Fibroblast of peridontal ligament (primary cell): Measurements from ENCODE around the gene TAOK2.
"Not testable (repeated sequence)": the region's sequence is repeated elsewhere in the genome, so short reads cannot be mapped to it uniquely, and the experiment has no call there.

Experiments used
- DNase-seq: peaks from one replicate; pipeline ENCODE4 v3.0.0-alpha.2; 2010; ENCODE audit errors: extremely low read depth

TAOK2 gene

GRCh38 chr16:30003670-30004423, 30.2 kb downstream of the TAOK2 start:
- DNase-seq, result no peak

- no peak for DNase-seq
These were observed 30.7 kb downstream of the TAOK2 start for GRCh38 chr16:30004424-30004776.

- DNase-seq, result no peak
These were observed 31.2 kb downstream of the TAOK2 start for GRCh38 chr16:30004811-30005242.

GRCh38 chr16:30005341-30006094, 31.9 kb downstream of the TAOK2 start:
- DNase-seq, result peak; percentile 48

- no peak for DNase-seq
These were observed 32.4 kb downstream of the TAOK2 start for GRCh38 chr16:30006095-30006473.

GRCh38 chr16:30006659-30007377, 33.1 kb downstream of the TAOK2 start:
- DNase-seq, result no peak

- no peak for DNase-seq
These were observed 33.8 kb downstream of the TAOK2 start for GRCh38 chr16:30007378-30007895.

- no peak for DNase-seq
These were observed 35.6 kb downstream of the TAOK2 start for GRCh38 chr16:30009085-30009862.

- DNase-seq, result no peak
These were observed 36.5 kb downstream of the TAOK2 start for GRCh38 chr16:30009990-30010843.

- DNase-seq, result no peak
These were observed 37.4 kb downstream of the TAOK2 start, which contains the start of gene DOC2A for GRCh38 chr16:30010844-30011713. Gene DOC2A (minus strand): TSS chr16:30011027. CDS start chr16:30010222, 805 bp downstream.

GRCh38 chr16:30011714-30012504, 38.2 kb downstream of the TAOK2 start:
- DNase-seq, result no peak

- not testable (repeated sequence) for DNase-seq
These were observed 38.9 kb downstream of the TAOK2 start for GRCh38 chr16:30012598-30012997.

GRCh38 chr16:30015450-30015849, 41.8 kb downstream of the TAOK2 start:
- DNase-seq, result not testable (repeated sequence)

- DNase-seq, result no peak
These were observed 43.0 kb downstream of the TAOK2 start for GRCh38 chr16:30016555-30017276.

- DNase-seq, result no peak
These were observed 43.6 kb downstream of the TAOK2 start for GRCh38 chr16:30017277-30017656.

GRCh38 chr16:30017937-30018336, 44.3 kb downstream of the TAOK2 start:
- DNase-seq, result not testable (repeated sequence)

GRCh38 chr16:30018731-30019158, 45.1 kb downstream of the TAOK2 start:
- no peak for DNase-seq

- no peak for DNase-seq
These were observed 49.2 kb downstream of the TAOK2 start, which contains the start of gene C16orf92 for GRCh38 chr16:30022887-30023286. Gene C16orf92 (plus strand): TSS chr16:30023198. CDS start chr16:30023341, 143 bp downstream.
